H9 (cell line): Measurements from ENCODE around the gene DIAPH3. TPM values are rescaled to one million over a fixed set of nuclear protein-coding genes. Genes with fewer than 3 reads are reported as not detected.

Source experiments
- DNase-seq: peaks from one replicate; pipeline ENCODE4 v3.0.0-alpha.2; 2017
- H2AFZ ChIP-seq: one replicate; pipeline ENCODE4 v1.6.1; 2013; ENCODE audit warnings: mild to moderate bottlenecking, low read length, control low read depth, moderate library complexity
- H2AK5ac ChIP-seq: 2 replicates; pipeline ENCODE4 v1.6.1; 2013; ENCODE audit warnings: low read length, control low read depth, mixed read lengths; ENCODE audit not compliant: insufficient read length
- H2BK120ac ChIP-seq: one replicate; pipeline ENCODE4 v1.6.1; 2013; ENCODE audit warnings: low read depth, mild to moderate bottlenecking, low read length, control low read depth, inconsistent platforms; ENCODE audit not compliant: poor library complexity, severe bottlenecking
- H2BK12ac ChIP-seq: 2 replicates; pipeline ENCODE4 v1.6.1; 2013; ENCODE audit warnings: low read length, control low read depth, mixed read lengths, low read depth; ENCODE audit not compliant: insufficient read length
- H2BK15ac ChIP-seq: 2 replicates; pipeline ENCODE4 v1.6.1; 2013; ENCODE audit warnings: low read depth, low read length, control low read depth
- H2BK20ac ChIP-seq: one replicate; pipeline ENCODE4 v1.6.1; 2013; ENCODE audit warnings: low read depth, mild to moderate bottlenecking, low read length, control low read depth, inconsistent platforms; ENCODE audit not compliant: poor library complexity, severe bottlenecking
- H2BK5ac ChIP-seq: 2 replicates; pipeline ENCODE4 v1.6.1; 2013; ENCODE audit warnings: low read length, control low read depth, mixed read lengths; ENCODE audit not compliant: insufficient read length
- H3K14ac ChIP-seq: 2 replicates; pipeline ENCODE4 v1.6.1; 2013; ENCODE audit warnings: low read length, control low read depth; ENCODE audit not compliant: insufficient read depth
- H3K18ac ChIP-seq: 2 replicates; pipeline ENCODE4 v1.6.1; 2013; ENCODE audit warnings: low read depth, mild to moderate bottlenecking, mixed read lengths, low read length, control low read depth; ENCODE audit not compliant: insufficient read length
- H3K23ac ChIP-seq: 2 replicates; pipeline ENCODE4 v1.6.1; 2013; ENCODE audit warnings: low read length, control low read depth, mixed read lengths, low read depth; ENCODE audit not compliant: insufficient read length
- H3K23me2 ChIP-seq: 2 replicates; pipeline ENCODE4 v1.6.1; 2013; ENCODE audit warnings: low read depth, mild to moderate bottlenecking, mixed read lengths, low read length, control low read depth; ENCODE audit not compliant: insufficient read length, poor library complexity, severe bottlenecking
- H3K27ac ChIP-seq: 2 replicates; pipeline ENCODE4 v1.5.1; 2013; ENCODE audit warnings: low read length, control low read depth, mixed read lengths, low read depth; ENCODE audit not compliant: insufficient read length
- H3K27me3 ChIP-seq: 2 replicates; pipeline ENCODE4 v1.6.1; 2013; ENCODE audit warnings: low read length, control low read depth, inconsistent platforms; ENCODE audit not compliant: insufficient read depth
- H3K4ac ChIP-seq: 2 replicates; pipeline ENCODE4 v1.6.1; 2013; ENCODE audit warnings: low read depth, mild to moderate bottlenecking, control low read depth, inconsistent platforms, low read length, moderate library complexity
- H3K4me1 ChIP-seq: 2 replicates; pipeline ENCODE4 v1.6.1; 2013; ENCODE audit warnings: low read length, control low read depth, inconsistent platforms; ENCODE audit not compliant: insufficient read depth
- H3K4me2 ChIP-seq: 2 replicates; pipeline ENCODE4 v1.6.1; 2013; ENCODE audit warnings: low read length, control low read depth, mixed read lengths; ENCODE audit not compliant: insufficient read length, insufficient read depth
- H3K56ac ChIP-seq: 2 replicates; pipeline ENCODE4 v1.6.1; 2013; ENCODE audit warnings: low read depth, mild to moderate bottlenecking, mixed read lengths, low read length, control low read depth; ENCODE audit not compliant: insufficient read length
- H3K79me1 ChIP-seq: 2 replicates; pipeline ENCODE4 v1.6.1; 2013; ENCODE audit warnings: low read depth, mild to moderate bottlenecking, moderate library complexity, low read length, control low read depth, inconsistent platforms; ENCODE audit not compliant: insufficient read depth, poor library complexity, severe bottlenecking
- H3K79me2 ChIP-seq: 2 replicates; pipeline ENCODE4 v1.6.1; 2013; ENCODE audit warnings: low read length, control low read depth, inconsistent platforms; ENCODE audit not compliant: insufficient read depth
- H3K9ac ChIP-seq: 2 replicates; pipeline ENCODE4 v1.6.1; 2013; ENCODE audit warnings: low read length, control low read depth, mixed read lengths; ENCODE audit not compliant: insufficient read length; ENCODE audit errors: extremely low read depth
- H3K9me3 ChIP-seq: one replicate; pipeline ENCODE4 v1.6.1; 2013; ENCODE audit warnings: low read depth, low read length, inconsistent platforms; ENCODE audit not compliant: control insufficient read depth
- H3T11ph ChIP-seq: one replicate; pipeline ENCODE4 v1.6.1; 2013; ENCODE audit warnings: mild to moderate bottlenecking, low read length, control low read depth, inconsistent platforms
- H4K20me1 ChIP-seq: one replicate; pipeline ENCODE4 v1.6.1; 2013; ENCODE audit not compliant: control insufficient read depth, insufficient read length, insufficient read depth
- H4K5ac ChIP-seq: 2 replicates; pipeline ENCODE4 v1.6.1; 2013; ENCODE audit warnings: low read depth, mild to moderate bottlenecking, mixed read lengths, low read length, control low read depth; ENCODE audit not compliant: insufficient read length
- H4K8ac ChIP-seq: replicated peaks from 2 replicates; pipeline ENCODE4 v1.6.1; 2013; ENCODE audit warnings: low read length, control low read depth, mixed read lengths, low read depth; ENCODE audit not compliant: insufficient read length
- H4K91ac ChIP-seq: 2 replicates; pipeline ENCODE4 v1.6.1; 2013; ENCODE audit warnings: low read depth, mild to moderate bottlenecking, moderate library complexity, mixed read lengths, low read length, control low read depth; ENCODE audit not compliant: insufficient read length
- H3K27ac Mint-ChIP-seq, 3 experiments: 2 replicates in 2 of 3; 3 replicates in 1 of 3; pipeline ENCODE4 v1.8.0; 2020 to 2021; ENCODE audit warnings: mixed read lengths in 3 of 3, mild to moderate bottlenecking in 1 of 3, moderate library complexity in 1 of 3
- H3K27me3 Mint-ChIP-seq: 2 replicates; pipeline ENCODE4 v1.8.0; 2021; ENCODE audit warnings: low read depth, mild to moderate bottlenecking, moderate library complexity, mixed read lengths
- H3K36me3 Mint-ChIP-seq, 3 experiments: 2 replicates in 2 of 3; 3 replicates in 1 of 3; pipeline ENCODE4 v1.8.0; 2020 to 2021; ENCODE audit warnings: low read depth in 3 of 3, mixed read lengths in 3 of 3; ENCODE audit not compliant: insufficient read depth in 1 of 3
- H3K4me1 Mint-ChIP-seq, 2 experiments: 2 replicates each; pipeline ENCODE4 v1.8.0; 2020; ENCODE audit warnings: mixed read lengths in 2 of 2
- H3K4me3 Mint-ChIP-seq, 2 experiments: 2 replicates in 1 of 2; 3 replicates in 1 of 2; pipeline ENCODE4 v1.8.0; 2020 to 2021; ENCODE audit warnings: mild to moderate bottlenecking in 2 of 2, mixed read lengths in 2 of 2, moderate library complexity in 1 of 2
- H3K9me3 Mint-ChIP-seq, 2 experiments: 2 replicates in 1 of 2; 3 replicates in 1 of 2; pipeline ENCODE4 v1.8.0; 2020; ENCODE audit warnings: mild to moderate bottlenecking in 2 of 2, mixed read lengths in 2 of 2, moderate library complexity in 1 of 2
- CTCF ChIP-seq: fragments of 200-600 bp; sonication (generic); conservative IDR thresholded peaks from 3 replicates; pipeline ENCODE4 v1.8.0; 2021; ENCODE audit warnings: antibody characterized with exemption, mild to moderate bottlenecking
- WGBS: extraction: QIAGEN DNeasy Blood & Tissue Kit; methylation state at CpG from one replicate; pipeline ENCODE4 v1.1.7; 2013; ENCODE audit warnings: missing lambda C conversion rate, low lambda C conversion rate, mixed read lengths; ENCODE audit not compliant: insufficient read length; ENCODE audit errors: extremely low coverage; 5-methylcytosine and 5-hydroxymethylcytosine counted together
- total RNA-seq: library from RNA; stranded (reverse); gene quantifications from 2 replicates; pipeline ENCODE4 v1.2.1, GENCODE V29; 2021

DIAPH3 gene
- total RNA-seq, 1 experiment from 2014 or later = 23.1 TPM

GRCh38 chr13:59774491-59774971 is 389.2 kb downstream of the DIAPH3 start:
- Histone ChIP-seq H3K4me2 (no peak overlapping the region), H3K27ac (no peak overlapping the region)
- DNase-seq = no peak

More at GRCh38 chr13:59774491-59774971, 389.2 kb downstream of the DIAPH3 start:
- no peaks in the 10 kb centered on the region; the same call in 1 of the 2 replicates for H3K4me1 ChIP-seq
- no peaks in the 10 kb centered on the region for H3K9me3 ChIP-seq
- no peak overlapping the region for H3K14ac ChIP-seq
- Mint-ChIP-seq H3K27ac (no peak overlapping the region; a peak in 2 of 7 replicates), H3K4me1 (peaks cover under 1 to 11% of the 10 kb centered on the region in 2 experiments; a peak in 3 of 4 replicates), H3K4me3 (no peak overlapping the region), H3K36me3 (no peaks in the 10 kb centered on the region), H3K27me3 (no peaks in the 10 kb centered on the region), H3K9me3 (no peaks in the 10 kb centered on the region)
- H3K18ac ChIP-seq = no peak overlapping the region
- H3K23me2 ChIP-seq = no peaks in the 10 kb centered on the region
- H3K9ac ChIP-seq = no peak overlapping the region
- no peak overlapping the region for H2BK15ac ChIP-seq
- no peak overlapping the region for H2BK5ac ChIP-seq
- no peak overlapping the region for H3T11ph ChIP-seq
- H3K79me1 ChIP-seq = no peaks in the 10 kb centered on the region
- H3K79me2 ChIP-seq = no peaks in the 10 kb centered on the region
- no peak overlapping the region for H3K23ac ChIP-seq
- H4K91ac ChIP-seq = no peak overlapping the region
- no peak overlapping the region for H3K56ac ChIP-seq
- H4K8ac ChIP-seq = no peak overlapping the region
- H4K5ac ChIP-seq = no peak overlapping the region
- no peak overlapping the region for H2BK20ac ChIP-seq
- no CpG with 5 or more reads among the region's 6 CpGs for WGBS
- H3K4ac ChIP-seq = no peak overlapping the region
- no peak overlapping the region for H2BK120ac ChIP-seq
- H2AFZ ChIP-seq = no peak overlapping the region
- no peaks in the 10 kb centered on the region for H4K20me1 ChIP-seq
- TF ChIP-seq CTCF = no peak
- H2BK12ac ChIP-seq = no peak overlapping the region
- H3K27me3 ChIP-seq = no peaks in the 10 kb centered on the region
- no peak overlapping the region for H2AK5ac ChIP-seq
